ENCODE data around the gene GALNT9.
"Not testable (repeated sequence)": the region's sequence is repeated elsewhere in the genome, so short reads cannot be mapped to it uniquely, and the experiment has no call there.

GALNT9 gene

DNA sequence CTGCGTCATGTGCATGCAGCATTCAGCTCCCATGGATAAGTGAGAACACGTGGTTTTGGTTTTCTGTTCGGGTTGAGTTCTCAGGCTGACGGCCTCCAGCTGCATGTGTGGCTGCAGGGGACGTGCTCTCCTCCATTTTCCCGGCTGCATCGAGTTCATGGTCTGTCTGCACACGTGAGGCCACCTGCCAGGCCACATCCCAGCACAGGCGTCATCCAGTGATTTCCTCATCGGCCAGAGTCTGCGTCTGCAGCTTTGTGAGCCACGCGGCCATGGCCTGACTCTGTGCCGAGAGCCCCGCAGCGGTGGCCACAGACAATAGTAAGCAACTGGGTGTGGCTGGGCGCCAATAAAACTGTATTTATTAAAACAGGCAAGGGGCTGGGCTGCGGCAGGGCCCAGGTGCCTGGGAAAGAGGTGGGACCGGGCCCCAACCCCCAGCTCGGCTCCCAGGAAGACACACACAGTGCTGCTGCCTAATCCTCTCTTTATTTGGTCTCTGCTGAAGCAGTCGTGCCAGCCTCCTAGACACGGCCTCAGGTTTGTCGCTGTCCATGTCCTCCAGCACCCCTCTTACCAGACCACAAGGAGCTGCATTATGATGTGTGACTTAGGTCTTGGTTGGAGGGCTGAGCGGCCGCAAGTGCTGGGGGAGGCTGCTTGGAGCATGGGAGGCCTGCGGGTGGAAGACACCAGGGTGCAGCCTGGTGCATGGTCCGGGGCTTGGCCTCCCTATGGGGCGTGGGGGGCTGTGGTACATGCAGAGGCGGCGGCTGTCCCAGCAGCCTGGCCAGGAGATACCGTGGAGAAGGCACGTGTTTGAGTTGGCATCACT is 133.1 kb downstream of the GALNT9 start:
- no peak for DNase-seq (ENCODE audit: low read depth)

DNA sequence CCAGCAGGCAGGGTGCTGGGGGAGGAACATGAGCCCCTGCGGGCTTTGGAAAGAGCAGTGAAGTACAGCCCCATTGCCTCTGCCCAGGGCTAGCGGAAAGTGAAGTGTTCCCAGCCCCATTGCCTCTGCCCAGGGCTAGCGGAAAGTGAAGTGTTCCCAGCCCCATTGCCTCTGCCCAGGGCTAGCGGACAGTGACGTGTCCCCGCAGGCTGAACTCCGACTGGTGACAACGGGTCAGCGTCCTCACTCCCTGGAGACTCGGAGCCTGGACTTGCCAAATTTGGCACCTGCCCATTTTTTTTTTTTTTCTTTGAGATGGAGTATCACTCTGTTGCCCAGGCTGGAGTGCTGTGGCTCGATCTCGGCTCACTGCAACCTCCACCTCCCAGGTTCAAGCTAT is 134.1 kb downstream of the GALNT9 start:
- not testable (repeated sequence) for DNase-seq (ENCODE audit: low read depth)

DNA sequence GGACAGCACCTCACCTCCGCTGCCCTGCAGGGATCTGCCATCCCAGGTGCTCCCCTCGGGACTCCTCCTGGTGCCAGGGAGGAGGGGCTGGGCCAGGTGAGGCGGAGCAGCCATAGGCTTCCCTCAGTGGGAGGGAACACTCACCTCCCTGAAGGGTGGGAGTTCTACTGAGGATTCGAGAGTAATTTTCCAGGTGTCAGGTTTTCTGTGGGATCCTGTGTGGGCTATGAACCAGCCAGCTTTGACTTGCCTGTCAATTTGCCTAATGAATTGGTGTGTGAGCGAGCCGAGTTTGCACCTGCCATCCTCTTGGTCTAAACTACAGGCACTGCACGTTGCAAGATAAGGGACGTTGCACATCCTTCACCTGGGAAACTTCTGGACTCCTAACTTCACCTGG is 134.8 kb downstream of the GALNT9 start:
- DNase-seq (ENCODE audit: low read depth): no peak

DNA sequence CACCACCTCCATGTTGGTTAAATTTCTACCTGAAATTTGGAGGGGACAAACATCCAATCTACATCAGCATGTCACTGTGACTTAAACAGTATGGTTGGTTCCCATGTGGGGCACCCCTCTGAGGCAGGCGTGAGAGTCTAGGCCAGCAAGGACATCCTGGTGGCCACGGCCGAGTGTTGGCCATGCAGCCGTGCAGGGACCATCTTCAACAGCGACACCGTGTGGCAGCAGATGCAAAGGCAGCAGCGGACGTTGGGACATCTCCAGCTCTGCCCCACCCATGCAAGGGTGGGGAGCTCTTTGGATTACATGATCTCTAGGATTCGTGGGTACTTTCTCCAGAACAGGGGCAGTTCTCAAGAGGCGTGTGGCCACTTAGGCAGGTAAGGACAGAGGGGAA is 135.3 kb downstream of the GALNT9 start:
- DNase-seq (ENCODE audit: low read depth): no peak

DNA sequence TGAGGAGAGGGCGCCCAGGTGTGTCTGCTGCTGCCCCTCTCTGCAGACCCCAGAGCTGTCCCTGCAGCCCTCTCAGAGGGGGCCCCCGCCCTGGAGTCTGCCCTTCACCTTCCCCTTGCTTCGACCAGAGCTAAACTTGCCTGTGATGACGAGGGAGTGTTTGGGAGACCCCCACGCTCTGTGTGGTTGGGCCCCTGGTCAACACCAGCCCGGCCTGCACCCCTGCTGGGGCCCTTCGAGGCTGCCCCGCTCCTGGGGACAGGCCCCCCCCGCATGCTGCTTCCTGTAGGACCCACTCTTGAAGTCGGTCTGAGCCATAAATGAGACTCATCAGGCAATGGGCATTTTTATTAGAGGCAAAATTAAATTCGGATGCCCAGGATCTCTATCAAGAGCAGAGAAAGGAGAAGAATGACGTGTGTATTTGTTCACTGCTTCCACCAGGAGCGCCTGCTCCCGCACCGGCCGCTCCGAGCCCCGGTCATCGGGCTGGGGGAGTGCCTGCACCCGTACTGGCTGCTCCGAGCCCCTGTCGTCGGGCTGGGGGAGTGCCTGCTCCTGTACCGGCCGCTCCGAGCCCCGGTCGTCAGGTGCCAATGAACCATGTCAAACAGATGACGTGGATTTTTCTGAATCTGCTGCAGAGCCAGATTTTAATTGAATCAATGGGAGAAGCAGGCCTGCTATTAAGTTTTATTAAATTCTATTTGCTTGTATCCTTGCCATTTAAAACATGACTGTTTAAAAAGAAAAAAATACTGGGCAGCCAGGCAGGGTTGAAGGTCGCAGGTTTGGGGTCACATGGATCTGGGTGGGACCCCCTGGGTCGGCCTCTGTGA is 137.5 kb downstream of the GALNT9 start:
- DNase-seq (ENCODE audit: low read depth): no peak

DNA sequence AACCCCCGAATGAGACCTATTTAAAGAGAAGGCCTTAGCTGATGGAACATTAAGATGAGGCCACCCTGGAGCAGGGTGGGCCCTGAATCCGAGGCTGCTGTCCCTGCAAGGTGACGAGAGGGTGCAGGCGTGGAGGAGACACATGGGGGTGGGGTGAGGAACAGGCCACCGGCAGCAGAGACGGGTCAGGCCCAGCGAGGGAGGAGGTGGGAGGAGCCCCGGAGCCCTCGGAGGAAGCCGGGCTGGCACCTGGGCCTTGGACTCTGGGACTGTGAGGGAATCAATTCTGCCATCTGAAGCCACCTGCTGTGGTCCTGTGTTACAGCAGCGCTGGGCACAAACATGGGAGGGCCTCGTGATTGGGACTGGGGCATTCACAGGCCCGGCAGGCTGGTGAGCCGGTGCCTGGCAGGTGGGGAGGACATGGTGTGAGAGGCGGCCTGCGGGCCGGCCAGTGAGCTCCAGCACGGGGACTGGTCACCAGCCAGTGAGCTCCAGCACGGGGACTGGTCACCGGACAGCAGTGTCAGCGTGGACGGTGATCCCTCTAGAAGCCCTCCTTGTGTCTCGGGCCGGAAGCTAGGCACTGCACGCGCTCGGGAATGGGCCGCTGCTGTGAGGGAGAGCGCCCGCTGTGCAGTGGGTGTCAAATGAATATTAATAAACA is 138.4 kb downstream of the GALNT9 start:
- DNase-seq (ENCODE audit: low read depth): no peak

DNA sequence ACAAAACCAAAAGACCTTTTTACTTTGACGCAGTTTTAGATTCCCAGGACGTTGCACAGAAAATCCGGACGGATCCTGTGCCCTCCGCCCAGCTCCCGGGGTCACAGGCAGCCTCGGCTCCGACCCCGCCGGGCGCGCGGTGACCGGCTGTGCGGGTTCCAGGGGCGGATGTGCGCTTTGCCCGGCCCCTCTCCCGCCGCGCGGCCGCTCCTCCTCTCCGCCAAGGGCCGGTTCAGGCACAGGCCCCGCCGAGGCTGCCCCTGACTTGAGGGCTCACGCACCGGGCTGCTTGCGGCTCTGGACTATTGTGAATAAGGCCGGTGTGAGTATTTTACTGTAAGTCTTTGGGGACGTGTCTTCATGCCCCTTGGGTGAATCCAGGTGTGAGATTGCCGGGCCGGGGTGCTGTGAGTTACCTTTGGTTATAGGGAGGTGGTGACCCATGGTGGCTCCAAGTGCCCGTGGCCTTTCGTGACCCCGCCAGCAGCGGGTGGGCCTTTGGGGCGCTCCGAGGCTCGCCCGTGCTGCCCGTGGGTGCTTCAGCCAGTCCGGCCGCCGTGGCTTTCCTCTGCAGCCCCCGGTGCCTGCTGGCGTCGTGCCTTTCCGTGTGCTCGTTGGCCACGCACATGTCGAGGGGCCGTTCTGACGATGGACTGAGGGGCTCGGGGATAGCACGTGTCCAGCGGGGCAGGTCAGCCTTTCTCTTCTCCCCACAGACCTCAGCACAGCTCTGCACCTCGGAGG is 139.2 kb downstream of the GALNT9 start:
- no peak for DNase-seq (ENCODE audit: low read depth)

DNA sequence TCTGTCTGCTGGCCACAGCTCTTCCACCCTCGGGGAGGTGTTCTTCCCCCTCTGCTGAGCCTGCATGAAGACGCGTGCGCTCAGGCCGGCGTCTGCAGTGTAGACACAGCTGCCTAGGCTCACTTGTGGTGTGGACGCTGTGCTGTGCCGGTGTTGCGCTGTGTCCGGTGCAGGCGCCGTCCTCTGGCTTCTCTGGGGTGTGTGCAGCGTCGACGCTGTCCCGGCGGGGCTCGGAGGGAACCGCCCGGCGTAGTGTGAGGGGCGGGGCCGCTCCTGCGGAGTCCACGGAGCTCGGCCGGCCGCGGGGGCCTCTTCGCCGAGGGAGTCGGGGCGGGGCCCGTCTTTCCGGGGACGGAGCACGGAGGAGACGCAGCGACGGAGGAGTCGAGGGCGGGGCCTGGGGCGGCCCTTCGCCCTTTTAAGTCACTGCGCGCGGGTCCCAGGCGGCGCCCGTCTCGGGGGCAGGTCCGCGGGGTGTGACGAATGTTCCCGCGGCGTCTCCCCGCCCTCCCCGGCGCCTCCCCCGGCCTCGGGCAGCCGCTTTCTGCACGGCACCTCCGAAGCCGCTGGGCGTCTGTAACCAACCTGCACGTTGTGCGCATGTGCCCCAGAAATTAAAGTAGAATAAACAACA is 139.9 kb downstream of the GALNT9 start:
- DNase-seq (ENCODE audit: low read depth): peak; percentile 92

DNA sequence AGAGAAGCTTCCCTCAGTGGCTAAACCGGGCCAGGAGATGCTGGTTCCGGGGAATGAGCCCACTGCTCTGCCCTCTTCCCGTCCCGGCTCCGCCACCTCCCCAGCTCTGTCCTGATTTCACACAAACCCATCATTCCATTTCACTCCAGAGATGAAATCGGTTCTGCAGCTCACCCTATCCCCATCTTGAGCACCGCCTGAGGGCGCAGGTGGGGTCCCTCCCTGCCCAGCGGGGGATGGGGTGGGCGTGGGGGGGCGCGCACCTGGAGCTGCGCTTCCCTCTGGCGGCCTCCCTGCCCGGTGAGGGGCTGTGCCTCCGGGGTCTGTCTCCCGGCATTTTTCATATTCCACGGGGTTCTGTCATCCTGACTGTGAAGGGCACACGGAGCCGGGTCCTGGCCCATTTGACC is 140.5 kb downstream of the GALNT9 start:
- DNase-seq (ENCODE audit: low read depth): no peak

DNA sequence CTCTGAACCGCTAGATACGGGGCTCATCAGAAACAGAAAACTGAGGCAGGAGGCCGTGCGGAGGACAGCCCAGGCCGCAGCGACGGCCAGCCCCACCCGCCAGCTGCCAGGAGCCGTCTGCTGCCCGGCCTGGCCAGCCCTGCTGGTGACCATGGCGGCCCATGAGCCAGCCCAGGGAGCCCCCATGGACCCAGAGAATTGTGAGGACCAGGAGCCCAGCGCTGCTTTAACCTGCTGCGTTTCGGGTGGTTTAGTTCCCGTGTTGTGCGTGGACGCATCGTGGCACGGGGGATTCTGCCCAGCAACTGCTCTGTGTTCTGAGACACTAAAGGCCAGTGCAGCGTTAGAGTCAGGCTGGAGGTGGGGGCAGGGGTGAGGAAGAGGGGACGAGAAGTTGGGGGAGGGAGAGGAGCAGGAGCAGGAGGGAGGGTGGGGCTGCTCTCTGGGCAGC is 140.9 kb downstream of the GALNT9 start:
- DNase-seq (ENCODE audit: low read depth): no peak

DNA sequence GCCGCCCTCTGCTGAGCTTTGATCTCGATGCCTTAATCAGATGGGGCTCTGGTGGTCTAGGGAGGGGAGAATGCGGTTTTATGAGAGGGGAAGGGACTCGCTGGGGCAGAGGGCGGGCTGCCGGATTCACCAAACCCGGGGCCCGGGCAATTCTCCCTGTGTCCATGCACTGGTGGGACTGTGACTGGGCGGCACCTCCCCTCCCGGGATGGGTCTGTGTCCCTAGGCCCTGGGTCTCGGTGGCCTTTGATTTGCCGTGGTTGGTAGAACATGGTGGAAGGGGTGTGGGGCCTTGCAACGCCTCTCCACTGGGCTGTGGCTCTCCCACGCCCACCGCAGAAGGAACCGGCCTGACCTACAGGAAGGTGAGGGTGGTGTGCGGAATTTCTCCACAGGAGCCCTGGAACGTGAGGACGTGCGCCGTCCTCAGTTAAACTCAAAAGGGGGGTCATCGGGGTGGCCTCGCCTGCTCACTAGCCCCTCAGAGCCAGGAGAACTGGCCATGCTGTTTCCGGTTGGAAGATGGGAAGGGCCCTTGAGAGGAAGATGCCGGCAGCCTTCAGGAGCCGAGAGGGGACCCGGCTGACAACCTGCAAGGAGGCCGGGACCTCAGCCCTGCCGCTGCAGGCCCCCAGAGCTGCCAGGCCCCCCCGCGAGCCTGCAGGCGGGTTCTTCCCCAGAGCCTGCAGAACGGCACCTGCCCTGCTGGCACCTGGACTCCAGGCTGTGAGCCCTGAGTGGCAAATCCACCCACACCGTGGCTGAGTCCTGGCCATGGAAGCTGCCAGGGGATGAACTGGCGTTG is 141.5 kb downstream of the GALNT9 start:
- DNase-seq (ENCODE audit: low read depth): no peak

DNA sequence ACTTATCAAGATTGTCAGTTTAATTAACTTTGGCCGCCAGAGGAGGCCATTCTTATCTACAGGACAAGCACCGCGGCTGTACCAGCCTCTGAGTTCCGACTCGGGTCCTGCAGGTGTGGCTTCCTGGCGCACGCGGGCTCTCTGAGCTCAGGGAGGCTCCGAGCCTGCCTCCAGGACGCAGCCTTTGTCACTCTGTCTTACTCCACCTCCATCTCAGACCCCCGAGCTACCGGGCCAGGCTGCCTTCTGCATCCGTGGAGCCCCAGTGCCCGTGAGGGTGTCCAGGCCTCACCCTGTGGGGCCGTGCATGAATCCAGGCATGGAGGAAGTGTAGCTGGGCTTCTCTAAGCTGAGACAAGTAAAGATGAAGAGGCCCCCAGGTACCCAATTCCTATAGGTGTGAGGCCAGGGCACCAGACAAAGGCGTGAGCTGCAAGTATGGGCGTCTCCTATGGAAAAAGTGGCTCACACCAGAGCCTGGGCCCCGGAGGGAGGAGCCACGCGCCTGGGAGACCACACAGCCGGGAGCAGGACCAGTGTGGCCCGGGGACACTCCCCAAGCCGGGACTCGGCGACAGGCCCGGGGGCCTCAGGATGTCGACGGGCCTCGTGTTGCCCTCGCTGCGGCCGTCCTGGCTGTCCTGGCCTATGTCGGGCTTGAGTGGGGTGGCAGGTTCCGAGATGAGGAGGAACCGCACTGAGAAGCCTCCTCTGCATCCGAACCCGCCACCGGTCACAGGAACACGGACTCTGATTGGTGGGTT is 142.3 kb downstream of the GALNT9 start:
- no peak for DNase-seq (ENCODE audit: low read depth)

DNA sequence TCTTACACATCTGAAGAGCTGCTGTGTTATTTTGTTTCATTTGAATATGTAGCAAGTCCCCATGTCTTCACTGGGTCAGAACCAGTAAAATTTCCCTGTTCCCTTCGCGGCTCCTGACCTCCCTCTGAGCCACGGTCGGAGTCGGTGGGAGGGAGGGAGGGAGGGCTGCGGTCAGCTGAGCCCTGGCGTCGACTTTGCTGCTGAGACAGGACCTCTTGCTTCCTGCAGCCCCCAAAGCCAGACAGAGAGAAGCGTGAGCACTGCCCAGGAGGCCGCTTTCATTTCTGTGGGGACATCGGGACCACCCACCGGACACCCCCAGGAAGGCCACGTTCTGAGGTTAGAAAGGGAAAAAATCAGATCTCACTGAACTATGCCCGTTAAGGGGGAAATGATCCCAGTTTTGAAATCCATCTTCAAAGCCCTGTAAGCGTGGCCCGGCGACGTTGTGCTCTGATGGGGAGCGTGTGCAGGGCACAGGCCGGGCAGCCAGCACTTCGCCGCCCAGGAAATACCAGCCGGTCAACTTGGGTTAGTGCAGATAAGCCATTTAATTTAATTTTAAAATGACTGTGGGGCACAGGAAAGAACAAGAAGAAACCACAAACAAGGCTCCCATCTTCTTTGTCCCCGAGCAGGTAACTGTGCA is 143.1 kb downstream of the GALNT9 start:
- DNase-seq (ENCODE audit: low read depth): no peak

DNA sequence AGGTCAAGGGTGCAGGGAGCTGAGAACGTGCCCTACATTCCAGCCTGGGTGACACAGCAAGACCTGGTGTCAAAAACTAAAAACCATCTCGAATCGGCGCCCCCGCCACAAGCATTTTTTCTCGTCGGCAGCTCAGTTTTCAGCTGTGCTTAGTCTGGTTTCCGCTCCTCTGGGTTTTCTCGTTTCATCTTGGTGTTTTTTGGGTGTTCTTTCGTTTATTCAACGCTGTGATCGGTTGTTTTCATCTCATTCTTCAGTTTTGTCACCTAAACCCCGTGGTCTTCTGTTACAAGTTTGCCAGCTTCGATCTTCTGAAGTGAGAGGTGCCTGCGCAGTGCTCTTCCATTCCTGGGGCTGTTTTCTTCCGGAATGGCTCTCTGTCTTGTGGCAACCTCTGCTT is 143.7 kb downstream of the GALNT9 start:
- DNase-seq (ENCODE audit: low read depth): no peak

DNA sequence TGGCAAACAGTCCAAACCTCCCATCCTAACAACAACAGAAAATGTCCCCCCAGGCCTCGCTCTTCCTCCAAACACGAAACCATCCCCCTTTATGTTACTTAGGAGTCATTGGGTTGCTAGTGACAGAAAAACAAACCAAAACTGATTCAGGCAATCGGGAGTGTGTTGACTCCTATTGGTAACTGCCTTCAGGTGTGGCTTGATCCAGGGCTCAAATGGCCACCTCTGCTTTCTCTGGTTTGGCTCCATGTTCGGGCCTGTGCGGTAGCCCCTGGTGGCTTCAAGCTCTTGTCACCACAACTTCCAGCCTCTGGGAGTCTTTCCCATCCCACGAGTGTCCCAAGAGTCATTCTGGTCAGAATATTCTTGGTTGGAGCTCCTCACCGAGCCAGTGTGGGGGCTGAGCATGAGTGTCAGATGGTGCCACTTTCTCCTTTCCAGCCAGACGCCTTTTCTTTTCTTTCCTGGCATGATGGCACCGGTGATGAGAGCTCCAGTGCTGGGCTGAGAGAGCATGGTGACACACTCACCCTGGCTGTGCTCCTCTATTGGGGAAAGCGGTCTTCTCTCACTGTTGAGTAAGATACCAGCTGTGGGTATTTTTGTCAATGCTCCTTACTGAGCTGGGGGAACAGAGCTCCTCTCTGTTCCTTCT is 146.6 kb downstream of the GALNT9 start:
- no peak for DNase-seq (ENCODE audit: low read depth)

DNA sequence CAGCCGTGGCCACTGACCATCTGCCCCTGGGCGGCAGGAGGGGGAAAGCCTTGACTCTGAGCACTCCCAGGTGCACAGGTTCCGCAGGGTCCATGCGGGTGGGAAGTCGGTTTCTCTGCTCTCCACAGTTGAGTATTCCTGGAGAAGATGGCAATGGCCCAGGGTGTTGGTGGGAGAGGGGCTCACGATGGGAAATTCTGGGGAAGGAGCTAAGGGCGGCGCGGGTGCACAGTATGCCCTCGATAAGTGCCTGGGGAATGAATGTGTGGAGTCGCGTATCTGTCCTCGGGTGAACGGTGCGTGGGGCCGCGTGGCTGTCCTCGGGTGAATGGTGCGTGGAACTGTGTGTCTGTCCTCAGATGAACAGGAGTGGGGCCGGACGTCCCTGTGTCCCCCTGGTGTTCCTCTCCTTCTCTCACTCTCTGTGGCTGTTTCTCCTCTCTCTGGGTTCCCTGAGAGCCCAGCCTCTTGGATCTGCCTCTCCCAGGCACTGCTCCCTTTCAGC is 147.1 kb downstream of the GALNT9 start:
- DNase-seq (ENCODE audit: low read depth): no peak

DNA sequence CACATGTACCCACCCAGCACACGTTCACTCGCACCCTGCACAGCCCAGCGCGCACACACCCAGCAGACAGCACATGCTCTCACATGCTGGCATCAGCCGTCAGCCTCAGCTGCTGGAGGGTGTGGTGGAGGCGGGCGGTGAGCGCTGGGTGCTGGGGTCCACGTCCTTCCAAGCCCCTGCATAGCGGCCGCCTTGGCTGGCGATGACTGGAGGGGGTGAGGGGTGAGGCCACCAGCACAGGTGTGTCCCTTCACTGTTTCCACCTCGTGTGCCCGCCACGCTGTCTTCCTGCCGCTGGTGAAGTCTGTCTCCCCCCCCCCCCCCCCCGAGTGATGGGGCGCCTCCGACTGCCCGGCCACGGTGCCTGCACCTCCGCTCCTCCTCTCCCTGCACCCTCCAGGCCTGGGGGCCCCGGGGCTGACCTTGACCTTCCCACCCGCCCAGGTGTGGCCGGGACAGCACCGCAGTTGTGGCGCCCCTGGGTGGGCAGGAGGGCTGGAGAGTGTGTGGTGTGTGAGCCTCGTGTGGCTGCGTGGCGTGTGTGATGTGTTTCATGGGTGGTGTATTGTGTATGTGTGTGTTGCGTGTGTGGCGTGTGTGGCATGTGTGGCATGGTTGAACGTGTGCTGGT is 147.7 kb downstream of the GALNT9 start:
- DNase-seq (ENCODE audit: low read depth): no peak
